Mucosa of gallbladder (tissue), 1 donor: ENCODE measurements around the gene INPP4B. TPM values are rescaled to one million over a fixed set of nuclear protein-coding genes. Genes with fewer than 3 reads are reported as not detected.
A peak's percentile ranks its signal among the peaks of the same experiment; 100 is the strongest.

Source experiments
- DNase-seq: peaks from one replicate; pipeline ENCODE4 v3.0.0-alpha.2; 2020; ENCODE audit warnings: low spot score
- total RNA-seq: library from RNA; stranded (reverse); gene quantifications from one replicate; pipeline ENCODE4 v1.2.1, GENCODE V29; 2021
- donor health status: DM: no; HTN: no; CAD: no.

INPP4B gene
- total RNA-seq, 1 donor from 2014 or later = 16.0 TPM

DNA sequence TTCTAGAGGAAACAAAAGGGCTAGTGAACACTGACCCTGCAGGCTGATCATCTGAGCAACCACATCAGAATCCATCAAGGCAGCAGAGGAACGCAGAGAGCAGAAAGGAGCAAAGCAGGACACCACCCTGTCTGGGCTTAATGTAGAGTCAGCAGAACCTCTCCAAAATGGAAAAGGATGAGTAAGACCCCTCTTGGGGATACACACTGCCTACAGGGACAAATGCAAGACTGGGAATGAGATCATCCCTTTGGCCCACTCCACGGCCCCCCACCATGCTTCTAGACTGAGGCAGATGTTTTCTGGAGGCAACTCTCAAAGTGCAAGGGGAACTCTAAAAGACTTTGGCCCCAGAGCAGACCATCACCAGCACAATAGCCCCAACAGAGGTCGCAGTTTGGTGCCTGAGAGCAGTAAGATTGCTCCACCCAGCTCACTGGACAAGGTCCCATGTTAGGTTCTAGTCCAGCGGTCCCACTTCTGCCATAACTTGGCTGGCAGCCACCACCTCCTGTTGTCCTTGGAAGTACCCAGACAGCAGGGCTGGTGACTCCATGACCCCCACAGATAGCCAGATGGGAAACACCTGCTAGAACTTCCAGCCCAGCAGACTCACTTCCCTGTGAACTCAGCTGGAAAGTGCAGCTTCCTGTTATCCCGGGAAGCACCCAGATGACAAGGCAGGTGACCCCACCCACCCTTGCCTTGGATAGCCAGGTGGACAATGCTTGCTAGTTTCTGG, 372.7 kb downstream of the INPP4B start:
- peak; percentile 19 for DNase-seq

DNA sequence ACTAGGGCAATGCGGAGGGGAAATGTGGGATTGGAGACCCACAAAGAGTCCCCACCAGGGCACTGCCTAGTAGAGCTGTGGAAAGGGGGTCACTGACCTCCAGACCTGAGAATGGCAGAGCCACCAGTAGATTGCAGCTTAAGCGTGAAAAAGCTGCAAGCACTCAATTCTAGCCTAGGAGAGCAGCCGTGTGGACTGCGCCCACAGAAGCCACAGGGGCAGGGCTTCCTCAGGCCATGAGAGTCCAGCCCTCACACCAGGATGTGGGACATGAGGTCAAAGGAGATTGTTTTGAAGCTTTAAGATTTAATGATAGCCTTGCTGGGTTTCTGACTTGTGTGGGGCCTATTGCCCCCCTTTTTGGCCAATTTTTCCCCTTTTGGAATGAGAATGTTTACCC, 379.0 kb downstream of the INPP4B start:
- no peak for DNase-seq

DNA sequence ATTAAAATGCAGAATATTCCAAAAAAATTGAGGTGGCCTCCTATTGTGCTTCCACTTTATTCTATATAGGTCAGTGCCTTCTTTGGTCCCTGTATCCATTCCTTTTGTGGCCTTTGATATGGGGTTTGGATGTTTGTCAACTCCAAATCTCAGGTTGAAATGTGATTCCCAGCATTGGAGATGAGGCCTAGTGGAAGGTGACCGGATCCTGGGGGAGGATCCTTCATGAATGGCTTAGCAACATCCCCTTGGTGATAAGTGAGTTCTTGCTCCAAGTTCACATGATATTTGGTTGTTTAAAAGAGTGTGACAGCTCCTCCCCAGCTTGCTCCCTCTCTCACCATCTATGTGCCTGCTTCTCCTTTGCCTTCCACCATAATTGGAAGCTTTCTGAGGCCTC, 380.6 kb downstream of the INPP4B start:
- DNase-seq = no peak

DNA sequence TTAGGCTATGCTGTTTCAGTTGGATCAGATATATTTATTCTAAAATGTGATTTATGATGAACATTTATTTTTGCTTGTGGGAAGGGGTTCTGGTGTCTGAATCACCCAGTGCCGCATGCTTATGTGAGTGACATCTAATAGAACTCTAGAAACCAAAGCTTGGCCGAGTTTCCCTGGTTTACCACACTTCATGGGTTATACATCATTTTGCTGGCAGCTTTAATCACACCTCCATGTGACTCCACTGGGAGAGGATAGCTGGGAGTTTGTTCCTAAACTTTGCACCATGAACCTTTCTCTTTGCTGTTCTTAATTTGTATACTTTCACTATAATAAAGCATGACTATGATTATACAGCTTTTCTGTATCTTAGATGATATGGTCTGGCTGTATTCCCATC, 382.9 kb downstream of the INPP4B start:
- no peak for DNase-seq

DNA sequence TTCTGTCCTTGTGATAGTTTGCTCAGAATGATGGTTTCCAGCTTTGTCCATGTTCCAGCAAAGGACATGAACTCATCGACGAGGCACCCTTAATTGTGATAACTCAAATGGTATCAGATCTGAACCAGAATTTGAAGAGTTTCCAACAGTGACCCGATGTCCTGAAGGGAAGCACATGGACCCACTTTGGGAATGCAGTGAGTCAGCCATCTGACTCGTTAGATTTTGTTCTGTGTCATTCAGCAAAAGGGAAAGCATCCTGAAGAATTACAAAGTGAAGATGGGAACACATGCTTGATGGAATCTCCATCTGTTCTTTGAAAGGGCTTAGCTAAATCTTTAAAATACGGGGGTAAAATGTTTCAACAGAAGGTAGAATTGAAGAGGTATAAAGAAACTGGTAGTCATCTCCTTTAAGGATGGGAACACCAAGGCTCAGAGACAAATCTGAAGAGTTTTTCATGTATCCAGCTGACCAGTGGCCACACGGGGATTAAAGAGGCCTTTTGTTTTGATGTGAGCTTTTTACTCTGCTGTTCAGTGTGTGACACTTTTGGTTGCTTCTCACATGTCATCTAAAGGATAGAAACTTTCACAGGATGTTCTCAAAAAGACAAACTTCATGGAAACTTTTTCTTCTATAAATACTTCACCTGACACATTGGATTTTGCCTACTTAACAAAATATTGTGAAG, 393.8 kb downstream of the INPP4B start:
- no peak for DNase-seq

DNA sequence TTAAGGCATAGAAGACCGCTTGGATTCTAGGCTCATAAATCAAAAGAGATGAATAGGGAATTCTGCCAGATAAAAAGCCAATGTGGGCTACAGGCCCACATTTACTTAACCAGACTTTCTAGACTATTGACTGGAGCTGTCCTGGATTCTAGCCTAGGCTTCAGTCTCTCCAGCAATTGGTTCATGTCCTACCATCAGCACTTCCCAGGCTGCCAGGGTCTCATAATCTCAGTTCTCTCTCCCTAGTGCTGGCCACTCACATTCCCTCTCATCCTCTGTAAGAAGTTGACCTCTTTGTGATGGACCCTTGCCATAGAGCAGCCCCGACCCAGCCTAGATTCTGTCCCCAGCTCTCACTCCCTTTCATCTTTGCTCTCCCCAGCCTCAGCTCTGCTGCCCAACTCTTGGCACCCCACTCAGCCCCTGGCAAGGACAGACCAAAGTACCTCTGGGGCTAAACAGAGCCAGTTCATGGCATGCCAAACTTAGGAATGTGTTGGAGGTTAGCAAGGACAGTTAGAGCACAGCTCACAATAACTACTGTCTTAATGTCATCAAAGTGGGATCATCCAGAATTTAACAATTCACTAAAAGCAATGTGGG, 396.2 kb downstream of the INPP4B start:
- no peak for DNase-seq

DNA sequence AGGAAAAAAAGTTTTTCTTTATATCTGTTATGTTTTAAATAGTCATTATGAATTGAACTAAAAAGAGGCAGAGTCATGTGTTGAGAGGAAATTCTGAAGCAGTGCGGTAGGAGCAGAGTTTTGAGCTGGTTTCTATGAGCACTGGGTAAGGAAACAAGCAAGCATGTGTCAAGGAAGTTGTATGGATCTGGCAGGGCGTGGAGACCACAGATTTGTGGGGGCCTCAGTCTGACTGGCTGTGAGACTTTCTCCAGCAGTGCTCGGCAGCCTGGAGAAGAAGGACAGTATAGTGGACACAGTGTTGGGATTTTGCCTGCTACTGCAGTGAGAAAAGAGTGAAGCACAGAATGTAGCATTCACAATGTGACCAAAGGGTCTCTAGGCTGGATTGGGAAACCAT, 399.1 kb downstream of the INPP4B start:
- DNase-seq = no peak

DNA sequence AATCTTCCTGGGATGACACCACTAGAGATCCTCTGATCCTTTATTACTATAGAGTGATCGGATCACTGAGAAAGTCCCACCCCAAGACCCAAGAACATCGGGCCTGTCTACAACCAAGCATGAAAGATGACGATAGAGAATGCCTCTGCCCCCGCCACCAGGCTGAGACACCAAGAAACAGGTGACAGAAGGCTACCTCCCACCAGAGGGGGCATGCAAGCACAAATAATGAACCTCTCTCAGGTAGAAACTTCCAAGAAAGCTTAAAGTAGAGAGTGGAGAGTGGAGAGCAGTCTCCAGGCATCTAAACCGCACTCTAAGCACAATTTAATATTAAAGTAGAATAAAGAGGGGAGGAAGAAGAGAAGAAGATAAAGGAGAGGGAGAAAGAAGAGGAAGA, 402.6 kb downstream of the INPP4B start:
- DNase-seq = no peak

DNA sequence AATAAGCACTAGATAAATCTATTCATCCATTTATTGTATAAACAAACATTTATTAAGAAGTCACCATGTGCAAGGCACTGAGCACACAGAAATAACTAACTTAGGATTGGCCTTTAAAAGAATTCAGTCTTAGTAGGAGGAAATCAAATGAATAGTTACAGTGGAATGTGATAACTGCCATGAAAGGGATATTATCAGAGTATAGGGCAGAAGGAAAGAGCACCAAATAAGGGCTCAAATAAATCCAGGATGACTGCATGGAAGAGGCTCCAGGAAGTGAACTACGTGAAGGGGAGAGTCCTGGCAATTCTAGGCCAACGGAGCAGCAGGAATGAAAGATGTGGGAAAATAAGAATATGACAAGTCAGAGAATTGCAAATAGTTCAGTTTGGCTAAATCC, 406.0 kb downstream of the INPP4B start:
- no peak for DNase-seq

DNA sequence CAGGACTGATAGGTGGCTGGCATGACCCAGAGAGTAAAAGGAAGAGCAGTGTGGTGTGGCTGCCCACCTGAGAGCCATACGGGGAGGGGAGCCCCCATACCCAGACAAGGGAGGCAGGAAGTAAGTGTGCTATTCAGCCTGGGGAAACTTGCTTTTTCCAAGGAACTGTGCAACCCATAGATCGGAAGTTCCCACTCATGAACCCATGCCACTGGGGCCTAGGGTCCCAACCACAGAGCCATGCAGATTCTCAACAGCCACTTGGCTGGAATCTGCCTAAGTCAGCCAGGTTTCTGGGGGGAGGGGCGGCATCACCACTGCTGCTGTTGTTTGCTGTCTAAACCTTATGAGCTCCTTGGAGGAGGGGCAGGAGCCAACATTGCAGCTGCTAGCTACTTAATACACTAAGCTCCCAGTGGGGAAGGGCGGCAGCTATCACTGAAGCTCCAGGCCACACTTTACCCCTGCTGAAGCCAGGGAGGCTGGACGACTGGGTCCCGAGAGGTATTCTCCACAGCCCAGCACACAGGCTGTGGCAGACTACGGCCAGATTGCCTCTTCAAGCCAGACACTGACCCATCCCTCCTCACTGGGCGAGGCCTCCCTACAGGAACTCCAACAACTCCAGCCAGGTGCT, 410.4 kb downstream of the INPP4B start:
- no peak for DNase-seq

DNA sequence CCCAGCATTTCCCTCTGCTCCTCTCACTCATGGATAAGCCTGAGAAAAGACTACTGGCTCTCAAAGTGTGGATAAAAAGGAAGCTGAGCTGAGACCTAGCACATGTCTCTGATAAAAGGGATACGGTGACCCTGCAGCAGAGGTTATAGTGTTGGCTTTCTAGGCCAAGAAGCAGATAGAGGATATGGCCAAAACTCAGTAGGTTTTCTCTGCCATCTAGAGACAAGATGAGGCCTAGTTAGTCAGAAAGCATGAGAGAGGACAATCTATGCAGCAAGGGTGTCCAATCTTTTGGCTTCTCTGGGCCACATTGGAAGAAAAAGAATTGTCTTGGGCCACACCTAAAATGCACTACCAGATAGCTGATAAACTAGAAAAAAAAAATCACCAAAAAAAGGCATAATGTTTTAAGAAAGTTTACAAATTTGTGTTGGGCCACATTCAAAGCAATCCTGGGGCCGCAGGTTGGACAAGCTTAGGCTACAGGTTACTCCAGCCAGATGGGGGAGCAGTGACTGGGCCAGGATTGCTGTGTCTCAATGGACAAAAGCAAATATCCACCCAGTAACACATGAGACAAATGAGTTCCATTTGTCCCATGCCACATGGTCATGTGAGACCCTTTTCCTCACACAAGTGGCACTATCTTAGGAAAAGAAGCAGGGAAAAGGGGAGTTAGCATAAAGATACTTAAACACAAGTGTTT, 411.4 kb downstream of the INPP4B start:
- DNase-seq = no peak

DNA sequence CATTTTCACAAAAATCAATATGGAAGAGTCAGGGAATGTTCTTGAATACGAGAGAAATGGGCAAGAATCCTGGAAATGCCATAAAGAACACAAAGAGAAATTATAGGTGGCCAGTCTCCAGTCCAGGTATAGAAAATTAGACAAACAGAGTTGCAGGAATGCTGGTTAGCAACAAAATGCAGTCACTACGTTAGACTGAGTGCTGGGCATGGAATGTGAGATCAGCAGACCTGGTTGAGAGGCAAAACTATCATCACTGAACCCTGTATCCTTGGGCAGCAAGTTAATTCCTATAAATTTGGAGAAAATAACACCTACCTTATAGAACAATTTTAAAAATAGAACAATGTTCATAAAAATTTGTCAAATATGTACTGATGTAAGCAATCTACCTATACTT, 417.4 kb downstream of the INPP4B start:
- DNase-seq = no peak

DNA sequence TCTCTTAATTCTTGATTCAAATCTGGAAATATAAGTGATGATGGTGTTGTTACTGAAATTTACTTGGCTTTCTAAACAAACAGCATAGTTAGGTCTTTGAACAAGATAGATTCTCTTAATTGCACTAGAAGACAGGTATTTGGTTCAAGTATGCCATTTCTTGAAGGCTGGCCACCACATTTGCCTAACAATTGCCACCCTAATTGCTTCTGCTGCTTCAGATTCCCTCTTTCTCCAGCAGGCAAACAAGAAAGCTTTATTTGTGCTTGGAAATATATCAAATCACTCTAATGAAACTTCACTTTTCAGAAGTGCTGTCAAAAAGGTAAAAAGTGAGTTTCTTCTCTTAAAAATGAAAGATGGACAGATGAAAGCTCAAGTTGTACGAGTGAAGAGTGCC, 418.6 kb downstream of the INPP4B start:
- DNase-seq = no peak

DNA sequence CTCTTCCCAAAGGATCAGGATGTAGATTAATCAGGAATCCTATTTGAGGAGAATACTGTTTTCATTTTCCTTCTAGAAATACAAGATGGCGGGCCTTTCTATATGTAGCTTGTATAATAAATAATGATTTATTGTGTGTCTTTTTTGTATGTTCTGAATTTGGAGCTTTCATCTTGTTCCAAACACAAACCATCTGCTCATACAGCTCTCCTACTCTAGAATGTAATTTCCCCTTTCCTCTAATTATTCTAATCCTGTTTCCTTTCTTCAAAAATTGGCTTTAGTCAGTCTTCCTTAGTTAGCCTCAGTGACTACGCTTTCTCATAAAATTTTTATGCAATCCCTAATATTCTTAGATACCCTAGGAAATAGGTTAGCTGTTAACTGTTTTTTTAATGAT, 422.2 kb downstream of the INPP4B start:
- DNase-seq = no peak

DNA sequence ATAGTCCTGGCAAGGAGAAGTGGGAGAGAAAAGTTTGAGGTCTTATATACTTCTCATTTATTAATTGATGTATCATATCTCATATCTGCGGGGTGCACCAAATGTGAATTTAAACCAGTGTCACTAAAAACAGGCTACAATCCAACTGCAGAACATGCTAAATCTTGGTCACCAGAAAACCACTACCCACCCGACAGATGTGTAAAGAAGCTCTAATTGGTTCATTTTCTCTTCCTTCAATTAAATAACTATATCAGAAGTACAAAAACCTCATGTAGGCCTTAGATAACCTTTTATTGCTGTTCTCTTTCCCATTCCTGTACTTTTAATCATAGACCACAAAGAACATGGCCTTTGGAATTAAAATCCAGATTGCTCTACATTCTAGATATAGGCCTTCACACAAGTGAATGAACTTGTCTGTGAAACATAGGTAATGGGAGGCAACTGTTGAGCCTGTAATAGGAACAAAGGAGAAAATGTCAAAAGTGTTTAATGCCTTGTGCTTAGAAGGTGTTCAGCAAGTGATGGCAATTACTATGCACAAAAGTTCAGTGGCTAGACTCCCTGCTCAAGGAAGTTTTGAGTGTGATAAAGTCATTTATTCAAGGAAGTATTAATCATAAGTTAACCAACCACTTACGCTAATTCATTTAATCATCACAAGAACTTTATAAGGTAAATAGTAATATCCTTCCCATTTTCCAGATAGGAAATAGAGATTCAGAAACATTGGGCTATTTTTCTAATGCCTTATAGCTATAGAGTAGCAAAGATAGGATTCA, 425.6 kb downstream of the INPP4B start:
- DNase-seq = no peak

DNA sequence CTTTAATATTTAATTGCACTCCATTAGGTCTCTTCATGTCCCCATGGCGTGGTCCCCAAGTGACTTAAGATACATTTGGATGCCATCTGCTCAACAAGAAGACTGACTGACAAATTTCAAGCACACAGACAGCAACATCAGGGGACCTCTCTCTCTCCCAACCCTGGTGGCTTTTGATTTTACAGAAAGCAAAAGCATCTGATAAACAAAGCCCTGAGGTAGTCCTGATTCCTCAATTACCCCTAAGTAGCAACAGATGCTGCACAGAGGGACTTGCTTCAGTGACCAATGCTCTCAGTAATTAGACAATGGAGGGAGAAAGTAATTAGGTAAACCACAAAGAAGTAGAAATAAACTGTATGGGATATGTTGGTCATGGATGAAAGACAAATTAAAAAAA, 426.4 kb downstream of the INPP4B start:
- DNase-seq = no peak

DNA sequence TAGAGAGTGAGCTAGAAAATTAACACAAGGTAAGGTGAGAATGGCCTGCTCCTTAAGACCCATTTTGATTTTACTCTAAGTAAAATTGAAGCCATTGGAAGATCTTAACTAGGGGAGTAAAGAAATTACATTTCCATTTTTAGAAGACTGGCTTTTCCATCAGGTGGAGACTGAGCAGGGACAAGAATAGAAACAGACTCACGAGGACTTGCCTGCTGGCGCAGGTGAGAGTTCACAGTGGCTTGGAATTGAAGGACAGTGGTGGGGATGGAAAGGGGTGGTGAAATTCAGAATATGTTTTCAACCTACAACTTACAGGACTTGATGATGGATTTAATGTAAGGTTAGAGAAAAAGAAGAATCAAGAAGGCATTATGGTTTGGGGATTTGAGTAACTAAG, 427.4 kb downstream of the INPP4B start:
- no peak for DNase-seq

DNA sequence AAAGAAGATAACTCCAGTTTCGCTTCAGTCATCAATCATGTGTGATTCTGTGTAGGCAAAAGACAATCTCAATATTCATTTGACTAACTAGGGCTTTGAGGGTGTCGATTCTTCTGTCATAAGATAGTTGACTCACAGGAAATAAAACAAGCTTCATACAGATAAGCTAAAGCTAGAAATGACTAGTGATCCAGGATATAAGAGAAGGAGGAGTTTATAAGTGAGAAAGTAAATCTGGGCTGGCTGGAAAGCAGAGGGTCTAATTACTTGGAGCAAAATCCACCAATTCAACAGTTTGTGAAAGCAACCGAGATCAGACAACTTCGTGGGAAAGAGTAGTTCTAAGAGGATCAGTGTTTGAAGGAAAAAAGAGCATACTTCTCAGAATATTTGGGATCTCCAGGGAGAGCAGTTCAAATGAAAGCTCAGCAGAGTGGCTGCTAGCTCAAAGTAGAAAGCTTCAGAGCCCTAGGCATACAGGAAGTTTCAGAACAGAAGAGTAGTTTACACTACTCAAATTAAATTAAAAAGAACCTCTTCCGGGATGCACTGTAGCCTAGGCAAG, 429.3 kb downstream of the INPP4B start:
- no peak for DNase-seq

DNA sequence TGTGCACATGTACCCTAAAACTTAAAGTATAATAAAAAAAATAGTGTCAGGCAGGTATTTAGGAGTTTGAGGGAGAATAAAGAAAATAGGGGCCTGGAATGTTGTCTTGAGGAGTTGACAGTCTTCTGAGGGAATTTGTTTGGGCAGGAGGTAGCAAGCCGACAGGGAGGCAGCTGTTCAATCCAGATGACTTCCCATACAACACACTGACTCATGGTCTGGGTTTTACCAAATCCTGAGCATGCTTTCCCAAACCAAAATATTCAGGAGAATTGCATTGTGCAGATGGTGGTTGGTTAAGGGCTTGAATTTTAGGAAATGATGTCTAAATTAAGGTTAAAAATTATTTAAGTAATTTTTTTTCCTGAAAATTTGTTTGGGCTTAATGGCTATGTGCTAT, 430.0 kb downstream of the INPP4B start:
- no peak for DNase-seq

DNA sequence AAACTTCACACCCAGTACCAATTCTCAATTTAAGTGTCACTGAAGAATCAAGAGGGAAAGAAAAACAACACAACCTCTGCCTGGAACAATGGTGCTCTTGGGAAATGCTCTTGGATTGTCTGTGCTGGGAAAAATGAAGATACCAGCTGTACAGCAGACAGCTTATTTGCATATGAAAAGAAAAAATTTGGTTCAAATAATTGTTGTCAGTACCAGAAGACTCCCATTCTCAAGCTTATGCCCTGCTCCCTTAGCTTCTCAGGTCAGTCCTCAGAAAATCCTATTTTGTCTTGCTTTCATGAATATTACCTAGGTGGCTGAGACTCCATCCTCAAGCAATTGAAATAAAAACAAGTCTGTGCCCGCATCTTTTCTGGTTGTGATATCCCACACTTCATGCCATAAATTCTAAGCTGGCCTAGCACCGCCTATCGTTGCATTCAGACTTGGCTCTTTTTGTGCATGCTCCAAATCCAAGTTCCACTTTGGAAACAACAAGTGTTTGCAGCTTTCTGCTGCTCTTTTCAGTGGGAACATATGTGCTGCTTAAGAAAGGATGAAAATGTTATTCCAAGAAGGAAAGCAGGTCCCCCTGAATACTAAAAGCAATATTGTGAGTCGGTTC, 431.6 kb downstream of the INPP4B start:
- DNase-seq = no peak

DNA sequence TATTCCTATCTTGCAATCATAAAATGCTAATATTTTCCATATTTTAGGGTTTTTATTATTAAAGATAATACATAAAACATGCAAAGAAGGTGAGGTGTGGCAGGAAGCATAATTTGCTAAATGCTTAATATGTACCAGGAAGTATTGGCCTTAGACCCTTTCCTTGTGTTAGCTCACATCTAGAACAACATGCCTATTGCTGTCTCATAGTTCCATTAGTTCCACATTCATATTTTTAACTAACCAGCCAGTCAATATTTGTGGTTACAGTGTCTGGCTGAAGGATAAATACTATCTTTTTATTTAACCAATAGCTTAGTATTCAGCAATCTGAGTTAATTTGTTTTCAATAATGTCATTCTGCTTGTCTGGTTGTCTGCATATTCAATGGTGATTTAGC, 432.6 kb downstream of the INPP4B start:
- DNase-seq = no peak
